HL-60 (cell line): ENCODE results near the gene SUN1.

Experiments used
- DNase-seq, 2 experiments: peaks; one replicate each; pipeline ENCODE4 v3.0.0-alpha.2; 2010 to 2020; ENCODE audit warnings: low read depth in 1 of 2, low spot score in 1 of 2
- H3K27ac ChIP-seq: fragments of 250-450 bp; sonication (Bioruptor Pico); replicated peaks from 2 replicates; pipeline ENCODE4 v1.5.1; 2020; ENCODE audit warnings: mild to moderate bottlenecking, moderate library complexity
- H3K27me3 ChIP-seq: fragments of 250-450 bp; sonication (Bioruptor Pico); 2 replicates; pipeline ENCODE4 v1.5.1; 2021; ENCODE audit warnings: mild to moderate bottlenecking, moderate library complexity; ENCODE audit not compliant: insufficient read depth, poor library complexity, severe bottlenecking
- H3K4me3 ChIP-seq: replicated peaks from 2 replicates; pipeline ENCODE4 v1.5.1; 2011; ENCODE audit warnings: mild to moderate bottlenecking, control low read depth, low read length; ENCODE audit not compliant: insufficient read depth
- GABPA ChIP-seq: IDR thresholded peaks from 2 replicates; pipeline ENCODE4 v1.6.1; 2012; ENCODE audit warnings: low read depth
- POLR2AphosphoS5 ChIP-seq: IDR thresholded peaks from 2 replicates; pipeline ENCODE4 v1.6.1; 2012; ENCODE audit warnings: low read depth
- SPI1 ChIP-seq: IDR thresholded peaks from 2 replicates; pipeline ENCODE4 v1.6.1; 2012; ENCODE audit warnings: low read depth, mild to moderate bottlenecking, borderline replicate concordance
- TF ChIP-seq, protein P1 (sequence below): IDR thresholded peaks from 2 replicates; pipeline ENCODE4 v1.6.1; 2012; ENCODE audit warnings: low read depth; ENCODE audit not compliant: insufficient replicate concordance
- TF ChIP-seq, protein P2 (sequence below): IDR thresholded peaks from one replicate; pipeline ENCODE4 v1.5.1; 2011; ENCODE audit warnings: low read length, control low read depth, inconsistent platforms; ENCODE audit not compliant: insufficient read depth

SUN1 gene

DNA sequence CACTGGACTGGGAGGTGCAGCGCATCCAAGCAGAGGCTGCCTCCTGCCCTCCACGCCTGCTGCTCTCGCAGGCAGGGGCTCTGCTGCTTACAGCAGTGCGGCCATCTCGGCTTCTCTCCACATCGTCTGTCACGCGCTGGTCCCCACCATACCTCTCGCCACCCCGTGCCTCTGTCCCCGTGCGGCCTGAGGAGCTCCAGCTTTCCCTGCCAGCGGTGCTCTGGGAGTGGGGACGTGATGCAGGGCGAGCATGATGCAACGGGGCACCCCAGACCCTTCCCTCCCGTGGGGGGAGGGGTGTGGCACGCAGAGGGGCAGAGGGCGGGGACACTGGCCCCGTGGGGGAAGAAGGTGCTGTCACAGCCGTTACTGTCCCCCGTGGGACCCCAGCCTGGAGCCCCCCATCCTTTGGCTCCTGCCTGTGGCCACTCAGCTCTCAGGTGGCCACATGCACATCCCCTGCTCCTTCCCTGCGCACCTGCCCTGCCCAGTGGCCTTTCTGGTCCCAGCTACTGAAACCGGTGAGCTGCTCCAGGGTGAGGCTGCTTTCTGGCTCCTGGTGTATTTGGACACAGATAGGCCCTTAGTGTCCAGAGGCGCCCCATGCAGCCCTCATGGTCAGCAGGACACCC, 53.1 kb downstream of the SUN1 start:
- H3K4me3 ChIP-seq, result no peak overlapping the region
- no peak overlapping the region for H3K27ac ChIP-seq
- DNase-seq, result no peak
- TF ChIP-seq SPI1, result no peak
- no peaks in the 10 kb centered on the region for H3K27me3 ChIP-seq

GRCh38 chr7:885893-886625, 53.8 kb downstream of the SUN1 start:
- Histone ChIP-seq H3K27me3 (no peaks in the 10 kb centered on the region), H3K27ac (no peak overlapping the region), H3K4me3 (no peak overlapping the region)
- TF ChIP-seq, protein P1, sequence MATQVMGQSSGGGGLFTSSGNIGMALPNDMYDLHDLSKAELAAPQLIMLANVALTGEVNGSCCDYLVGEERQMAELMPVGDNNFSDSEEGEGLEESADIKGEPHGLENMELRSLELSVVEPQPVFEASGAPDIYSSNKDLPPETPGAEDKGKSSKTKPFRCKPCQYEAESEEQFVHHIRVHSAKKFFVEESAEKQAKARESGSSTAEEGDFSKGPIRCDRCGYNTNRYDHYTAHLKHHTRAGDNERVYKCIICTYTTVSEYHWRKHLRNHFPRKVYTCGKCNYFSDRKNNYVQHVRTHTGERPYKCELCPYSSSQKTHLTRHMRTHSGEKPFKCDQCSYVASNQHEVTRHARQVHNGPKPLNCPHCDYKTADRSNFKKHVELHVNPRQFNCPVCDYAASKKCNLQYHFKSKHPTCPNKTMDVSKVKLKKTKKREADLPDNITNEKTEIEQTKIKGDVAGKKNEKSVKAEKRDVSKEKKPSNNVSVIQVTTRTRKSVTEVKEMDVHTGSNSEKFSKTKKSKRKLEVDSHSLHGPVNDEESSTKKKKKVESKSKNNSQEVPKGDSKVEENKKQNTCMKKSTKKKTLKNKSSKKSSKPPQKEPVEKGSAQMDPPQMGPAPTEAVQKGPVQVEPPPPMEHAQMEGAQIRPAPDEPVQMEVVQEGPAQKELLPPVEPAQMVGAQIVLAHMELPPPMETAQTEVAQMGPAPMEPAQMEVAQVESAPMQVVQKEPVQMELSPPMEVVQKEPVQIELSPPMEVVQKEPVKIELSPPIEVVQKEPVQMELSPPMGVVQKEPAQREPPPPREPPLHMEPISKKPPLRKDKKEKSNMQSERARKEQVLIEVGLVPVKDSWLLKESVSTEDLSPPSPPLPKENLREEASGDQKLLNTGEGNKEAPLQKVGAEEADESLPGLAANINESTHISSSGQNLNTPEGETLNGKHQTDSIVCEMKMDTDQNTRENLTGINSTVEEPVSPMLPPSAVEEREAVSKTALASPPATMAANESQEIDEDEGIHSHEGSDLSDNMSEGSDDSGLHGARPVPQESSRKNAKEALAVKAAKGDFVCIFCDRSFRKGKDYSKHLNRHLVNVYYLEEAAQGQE, result no peak
- TF ChIP-seq POLR2AphosphoS5, result no peak
- no peak for TF ChIP-seq GABPA
- TF ChIP-seq, protein P2, sequence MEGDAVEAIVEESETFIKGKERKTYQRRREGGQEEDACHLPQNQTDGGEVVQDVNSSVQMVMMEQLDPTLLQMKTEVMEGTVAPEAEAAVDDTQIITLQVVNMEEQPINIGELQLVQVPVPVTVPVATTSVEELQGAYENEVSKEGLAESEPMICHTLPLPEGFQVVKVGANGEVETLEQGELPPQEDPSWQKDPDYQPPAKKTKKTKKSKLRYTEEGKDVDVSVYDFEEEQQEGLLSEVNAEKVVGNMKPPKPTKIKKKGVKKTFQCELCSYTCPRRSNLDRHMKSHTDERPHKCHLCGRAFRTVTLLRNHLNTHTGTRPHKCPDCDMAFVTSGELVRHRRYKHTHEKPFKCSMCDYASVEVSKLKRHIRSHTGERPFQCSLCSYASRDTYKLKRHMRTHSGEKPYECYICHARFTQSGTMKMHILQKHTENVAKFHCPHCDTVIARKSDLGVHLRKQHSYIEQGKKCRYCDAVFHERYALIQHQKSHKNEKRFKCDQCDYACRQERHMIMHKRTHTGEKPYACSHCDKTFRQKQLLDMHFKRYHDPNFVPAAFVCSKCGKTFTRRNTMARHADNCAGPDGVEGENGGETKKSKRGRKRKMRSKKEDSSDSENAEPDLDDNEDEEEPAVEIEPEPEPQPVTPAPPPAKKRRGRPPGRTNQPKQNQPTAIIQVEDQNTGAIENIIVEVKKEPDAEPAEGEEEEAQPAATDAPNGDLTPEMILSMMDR, result no peak
- TF ChIP-seq SPI1, result no peak
- no peak for DNase-seq

GRCh38 chr7:886626-887487, 54.6 kb downstream of the SUN1 start:
- TF ChIP-seq, protein P1, result no peak
- no peak overlapping the region for H3K4me3 ChIP-seq
- no peak for DNase-seq
- no peak overlapping the region for H3K27ac ChIP-seq
- H3K27me3 ChIP-seq, result no peaks in the 10 kb centered on the region

- H3K27me3 ChIP-seq, result no peaks in the 10 kb centered on the region
- no peak overlapping the region for H3K27ac ChIP-seq
- no peak for DNase-seq
- TF ChIP-seq, protein P1, result no peak
- TF ChIP-seq, protein P2, result no peak
- H3K4me3 ChIP-seq, result no peak overlapping the region
Observed at GRCh38 chr7:887488-887820, 55.2 kb downstream of the SUN1 start.
